ENCODE data around the gene STK33.

DNA sequence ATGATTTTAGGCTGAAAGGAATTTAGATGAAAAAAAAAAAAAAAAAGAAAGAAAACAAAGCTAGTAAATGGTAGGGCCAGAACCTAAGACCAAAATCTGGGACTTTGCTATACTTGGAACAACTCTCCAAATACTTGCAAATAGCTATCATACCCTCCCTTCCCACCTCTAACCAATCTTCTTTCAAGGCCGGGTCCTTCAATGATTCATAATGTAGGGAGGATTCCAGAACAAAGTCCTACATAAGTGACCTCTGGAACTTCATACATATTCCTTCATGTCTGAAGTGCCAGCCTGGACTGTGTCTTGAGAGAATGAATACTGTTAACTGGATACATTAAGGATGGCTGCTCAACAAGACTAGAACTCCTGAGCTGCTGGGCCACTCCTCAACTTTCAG is 9.9 kb downstream of the STK33 start:
- TF ChIP-seq CTCF (conservative IDR thresholded peaks at IDR 0.05) (no peak), ZFX (IDR thresholded peaks at IDR 0.05) (no peak)

Data from C4-2B (cell line).